Endodermal cell (in vitro differentiated cells): ENCODE measurements around the gene LRP1-AS. TPM values are rescaled to one million over a fixed set of nuclear protein-coding genes. Genes with fewer than 3 reads are reported as not detected.

Source experiments
- DNase-seq: peaks from one replicate; pipeline ENCODE4 v3.0.0-alpha.2; 2017
- H3K27ac ChIP-seq: 2 replicates; pipeline ENCODE4 v1.5.1; 2013; ENCODE audit warnings: mild to moderate bottlenecking, low read depth, low read length, moderate library complexity
- H3K27me3 ChIP-seq: 2 replicates; pipeline ENCODE4 v1.6.1; 2013; ENCODE audit warnings: mild to moderate bottlenecking, low read length, moderate library complexity; ENCODE audit not compliant: insufficient read depth, control insufficient read depth, poor library complexity, severe bottlenecking
- H3K36me3 ChIP-seq: 2 replicates; pipeline ENCODE4 v1.7.0; 2013; ENCODE audit warnings: mild to moderate bottlenecking, low read length, moderate library complexity; ENCODE audit not compliant: control insufficient read depth, insufficient read depth
- H3K4me1 ChIP-seq: one replicate; pipeline ENCODE4 v1.7.0; 2013; ENCODE audit warnings: low read length; ENCODE audit not compliant: control insufficient read depth, insufficient read depth
- H3K4me3 ChIP-seq: 2 replicates; pipeline ENCODE4 v1.5.1; 2013; ENCODE audit warnings: mild to moderate bottlenecking, low read length, moderate library complexity
- H3K9ac ChIP-seq: 2 replicates; pipeline ENCODE4 v1.6.1; 2013; ENCODE audit warnings: mild to moderate bottlenecking, low read length, moderate library complexity; ENCODE audit not compliant: poor library complexity, severe bottlenecking; ENCODE audit errors: extremely low read depth
- H3K9me3 ChIP-seq: 2 replicates; pipeline ENCODE4 v1.6.1; 2013; ENCODE audit warnings: mild to moderate bottlenecking, low read length, moderate library complexity; ENCODE audit not compliant: control insufficient read depth
- H3K27ac Mint-ChIP-seq: 2 replicates; pipeline ENCODE4 v1.8.0; 2020; ENCODE audit warnings: mixed read lengths
- H3K27me3 Mint-ChIP-seq: 2 replicates; pipeline ENCODE4 v1.8.0; 2021; ENCODE audit warnings: mild to moderate bottlenecking, mixed read lengths; ENCODE audit not compliant: insufficient read depth
- H3K36me3 Mint-ChIP-seq: 2 replicates; pipeline ENCODE4 v1.8.0; 2020; ENCODE audit warnings: low read depth, mixed read lengths
- H3K4me1 Mint-ChIP-seq: 2 replicates; pipeline ENCODE4 v1.8.0; 2020; ENCODE audit warnings: mixed read lengths
- H3K4me3 Mint-ChIP-seq: 2 replicates; pipeline ENCODE4 v1.8.0; 2020; ENCODE audit warnings: mild to moderate bottlenecking, moderate library complexity, mixed read lengths
- H3K9me3 Mint-ChIP-seq: 2 replicates; pipeline ENCODE4 v1.8.0; 2020; ENCODE audit warnings: mild to moderate bottlenecking, mixed read lengths
- CTCF ChIP-seq: fragments of 200-600 bp; sonication (generic); conservative IDR thresholded peaks from 2 replicates; pipeline ENCODE4 v1.5.0; 2021; ENCODE audit warnings: antibody characterized with exemption, mild to moderate bottlenecking
- WGBS, 2 experiments: methylation state at CpG; one replicate each; pipeline versions ENCODE4 v1.1.5 to v1.1.7; 2013; ENCODE audit warnings: missing lambda C conversion rate in 2 of 2, mixed read lengths in 1 of 2; ENCODE audit not compliant: insufficient coverage in 1 of 2, insufficient read length in 1 of 2; 5-methylcytosine and 5-hydroxymethylcytosine counted together
- total RNA-seq, 2 donors: library from RNA; stranded (reverse); fragmentation: NEBNext Ultra II Directional in 1 of 2; extraction: Animal tissue kit (Norgen Biotek cat#: 25700) in 1 of 2; gene quantifications; 2 replicates in 1 of 2; 3 replicates in 1 of 2; pipeline ENCODE4 v1.2.1, GENCODE V29; 2021

Gene LRP1-AS
- total RNA-seq, 2 donors from 2014 or later, result not detected

DNA sequence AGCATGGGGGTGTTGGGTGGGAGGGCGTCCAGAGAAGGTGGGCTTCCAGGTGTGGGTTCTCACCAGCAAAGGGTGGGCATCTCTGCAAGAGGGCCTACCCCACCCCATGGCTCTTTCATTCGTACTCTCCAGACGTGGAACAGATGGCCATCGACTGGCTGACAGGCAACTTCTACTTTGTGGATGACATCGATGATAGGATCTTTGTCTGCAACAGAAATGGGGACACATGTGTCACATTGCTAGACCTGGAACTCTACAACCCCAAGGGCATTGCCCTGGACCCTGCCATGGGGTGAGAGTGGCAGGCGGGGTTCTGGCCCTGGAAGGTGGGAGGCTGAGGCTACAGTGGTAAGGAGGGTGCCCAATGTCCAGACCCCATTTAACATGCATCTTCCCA is 6.7 kb upstream of the LRP1-AS start:
- H3K9me3 ChIP-seq, result no peaks in the 10 kb centered on the region
- no peak overlapping the region for H3K27ac Mint-ChIP-seq
- no peak overlapping the region for H3K4me3 ChIP-seq
- no peaks in the 10 kb centered on the region for H3K9me3 Mint-ChIP-seq
- no peak for TF ChIP-seq CTCF
- H3K36me3 ChIP-seq, result peaks cover 59% of the 10 kb centered on the region
- no peak overlapping the region for H3K4me3 Mint-ChIP-seq
- peaks cover 13% of the 10 kb centered on the region for H3K4me1 ChIP-seq
- H3K9ac ChIP-seq, result no peak overlapping the region
- no peaks in the 10 kb centered on the region for H3K27me3 Mint-ChIP-seq
- 93 to 94% methylated on average over 5 to 6 of the region's 6 CpGs for WGBS, 2 experiments
- DNase-seq, result no peak
- no peak overlapping the region for H3K27ac ChIP-seq
- no peaks in the 10 kb centered on the region for H3K27me3 ChIP-seq
- H3K36me3 Mint-ChIP-seq, result peaks cover 60% of the 10 kb centered on the region
- H3K4me1 Mint-ChIP-seq, result peaks cover 14% of the 10 kb centered on the region

- Mint-ChIP-seq H3K4me3 (no peak overlapping the region), H3K27me3 (no peaks in the 10 kb centered on the region), H3K27ac (no peak overlapping the region), H3K36me3 (peaks cover 58% of the 10 kb centered on the region), H3K9me3 (no peaks in the 10 kb centered on the region), H3K4me1 (peaks cover 15% of the 10 kb centered on the region)
- TF ChIP-seq CTCF, result no peak
- no peaks in the 10 kb centered on the region for H3K27me3 ChIP-seq
- no peak overlapping the region for H3K4me3 ChIP-seq
- H3K4me1 ChIP-seq, result peaks cover 18% of the 10 kb centered on the region
- 88 to 100% methylated on average over 1 of the region's 1 CpG for WGBS, 2 experiments
- no peak overlapping the region for H3K9ac ChIP-seq
- H3K9me3 ChIP-seq, result no peaks in the 10 kb centered on the region
- no peak overlapping the region for H3K27ac ChIP-seq
- no peak for DNase-seq
- H3K36me3 ChIP-seq, result peaks cover 64% of the 10 kb centered on the region
Observed at GRCh38 chr12:57153415-57153997, 6.1 kb upstream of the LRP1-AS start.

- DNase-seq, result no peak
- no peak overlapping the region for H3K9ac ChIP-seq
- no peaks in the 10 kb centered on the region for H3K27me3 ChIP-seq
- Mint-ChIP-seq H3K36me3 (peaks cover 56% of the 10 kb centered on the region), H3K4me3 (no peak overlapping the region), H3K9me3 (no peaks in the 10 kb centered on the region), H3K27ac (no peak overlapping the region), H3K27me3 (no peaks in the 10 kb centered on the region), H3K4me1 (peaks cover 19% of the 10 kb centered on the region)
- no peak for TF ChIP-seq CTCF
- peaks cover 64% of the 10 kb centered on the region for H3K36me3 ChIP-seq
- H3K27ac ChIP-seq, result no peak overlapping the region
- H3K4me3 ChIP-seq, result no peak overlapping the region
- 90 to 92% methylated on average over 2 of the region's 4 CpGs for WGBS, 2 experiments
- peaks cover 18% of the 10 kb centered on the region for H3K4me1 ChIP-seq
- H3K9me3 ChIP-seq, result no peaks in the 10 kb centered on the region
Observed at GRCh38 chr12:57152639-57153038, 5.2 kb upstream of the LRP1-AS start.
